Rectal smooth muscle tissue (tissue), 1 donor: ENCODE data around the gene WNT5A.

ENCODE experiments used
- H3K27ac ChIP-seq: one replicate; pipeline ENCODE4 v1.7.0; 2013; ENCODE audit warnings: low read depth, low read length, inconsistent platforms
- H3K27me3 ChIP-seq: one replicate; pipeline ENCODE4 v1.7.0; 2013; ENCODE audit warnings: low read length; ENCODE audit not compliant: control insufficient read depth, insufficient read depth
- H3K36me3 ChIP-seq: one replicate; pipeline ENCODE4 v1.7.0; 2013; ENCODE audit warnings: low read length; ENCODE audit not compliant: control insufficient read depth, insufficient read depth
- H3K4me1 ChIP-seq: one replicate; pipeline ENCODE4 v1.7.0; 2013; ENCODE audit warnings: low read length; ENCODE audit not compliant: control insufficient read depth, insufficient read depth
- H3K4me3 ChIP-seq: one replicate; pipeline ENCODE4 v1.7.0; 2013; ENCODE audit warnings: low read length
- H3K9ac ChIP-seq: one replicate; pipeline ENCODE4 v1.7.0; 2013; ENCODE audit warnings: low read length

WNT5A gene

GRCh38 chr3:55484191-55484689, 2.9 kb downstream of the WNT5A start:
- Histone ChIP-seq H3K36me3 (no peaks in the 10 kb centered on the region), H3K4me3 (no peak overlapping the region), H3K9ac (no peak overlapping the region), H3K27me3 (peaks cover 7% of the 10 kb centered on the region), H3K4me1 (peaks cover 6% of the 10 kb centered on the region), H3K27ac (no peak overlapping the region)

GRCh38 chr3:55483196-55484095, 3.7 kb downstream of the WNT5A start:
- Histone ChIP-seq H3K9ac (no peak overlapping the region), H3K27me3 (no peaks in the 10 kb centered on the region), H3K4me1 (peaks cover 3% of the 10 kb centered on the region), H3K4me3 (no peak overlapping the region), H3K36me3 (no peaks in the 10 kb centered on the region), H3K27ac (no peak overlapping the region)

GRCh38 chr3:55482496-55483195, 4.5 kb downstream of the WNT5A start:
- Histone ChIP-seq H3K27ac (no peak overlapping the region), H3K4me1 (peaks cover 3% of the 10 kb centered on the region), H3K36me3 (no peaks in the 10 kb centered on the region), H3K27me3 (no peaks in the 10 kb centered on the region), H3K4me3 (peak overlapping the region; percentile 45), H3K9ac (no peak overlapping the region)

- no peaks in the 10 kb centered on the region for H3K27me3 ChIP-seq
These were observed 5.2 kb downstream of the WNT5A start for GRCh38 chr3:55481744-55482495.

GRCh38 chr3:55480911-55481743, 6.0 kb downstream of the WNT5A start:
- Histone ChIP-seq H3K27ac (no peak overlapping the region), H3K36me3 (no peaks in the 10 kb centered on the region), H3K27me3 (no peaks in the 10 kb centered on the region), H3K4me3 (peak overlapping the region; percentile 55), H3K9ac (no peak overlapping the region), H3K4me1 (peaks cover 3% of the 10 kb centered on the region)

More at GRCh38 chr3:55481744-55482495, 5.2 kb downstream of the WNT5A start:
- H3K4me3 ChIP-seq: peak overlapping the region; percentile 45
- no peak overlapping the region for H3K27ac ChIP-seq
- no peak overlapping the region for H3K9ac ChIP-seq
- H3K36me3 ChIP-seq: no peaks in the 10 kb centered on the region
- peaks cover 3% of the 10 kb centered on the region for H3K4me1 ChIP-seq

GRCh38 chr3:55477306-55478303, 9.5 kb downstream of the WNT5A start:
- no peak overlapping the region for H3K27ac ChIP-seq
- H3K27me3 ChIP-seq: no peaks in the 10 kb centered on the region
- H3K4me3 ChIP-seq: no peak overlapping the region
- no peak overlapping the region for H3K9ac ChIP-seq
- peaks cover 3% of the 10 kb centered on the region for H3K4me1 ChIP-seq
- H3K36me3 ChIP-seq: no peaks in the 10 kb centered on the region

GRCh38 chr3:55476515-55476914, 10.6 kb downstream of the WNT5A start:
- H3K27me3 ChIP-seq: no peaks in the 10 kb centered on the region
- peaks cover 3% of the 10 kb centered on the region for H3K4me1 ChIP-seq
- no peaks in the 10 kb centered on the region for H3K36me3 ChIP-seq
- H3K4me3 ChIP-seq: no peak overlapping the region
- no peak overlapping the region for H3K9ac ChIP-seq
- no peak overlapping the region for H3K27ac ChIP-seq

GRCh38 chr3:55474213-55474632, 12.9 kb downstream of the WNT5A start:
- H3K36me3 ChIP-seq: peaks cover 3% of the 10 kb centered on the region
- H3K4me1 ChIP-seq: no peaks in the 10 kb centered on the region
- H3K27ac ChIP-seq: no peak overlapping the region
- H3K4me3 ChIP-seq: no peak overlapping the region
- H3K9ac ChIP-seq: no peak overlapping the region
- no peaks in the 10 kb centered on the region for H3K27me3 ChIP-seq

GRCh38 chr3:55473788-55474187, 13.3 kb downstream of the WNT5A start:
- Histone ChIP-seq H3K4me1 (no peaks in the 10 kb centered on the region), H3K27ac (no peak overlapping the region), H3K4me3 (no peak overlapping the region), H3K27me3 (no peaks in the 10 kb centered on the region), H3K36me3 (peaks cover 3% of the 10 kb centered on the region), H3K9ac (no peak overlapping the region)

GRCh38 chr3:55471522-55472280, 15.4 kb downstream of the WNT5A start:
- Histone ChIP-seq H3K27ac (no peak overlapping the region), H3K36me3 (peaks cover 3% of the 10 kb centered on the region), H3K4me3 (no peak overlapping the region), H3K9ac (no peak overlapping the region), H3K4me1 (no peaks in the 10 kb centered on the region), H3K27me3 (no peaks in the 10 kb centered on the region)
